ELR (cell line): Measurements from ENCODE around the gene RHEX.
A peak's percentile ranks its signal among the peaks of the same experiment; 100 is the strongest.
"Not testable (repeated sequence)": the region's sequence is repeated elsewhere in the genome, so short reads cannot be mapped to it uniquely, and the experiment has no call there.

Source experiments
- DNase-seq: peaks from one replicate; pipeline ENCODE4 v3.0.0-alpha.2; 2015; ENCODE audit warnings: low read depth

Gene RHEX

GRCh38 chr1:206030191-206030590 lies 22.8 kb upstream of the RHEX start:
- no peak for DNase-seq

DNA sequence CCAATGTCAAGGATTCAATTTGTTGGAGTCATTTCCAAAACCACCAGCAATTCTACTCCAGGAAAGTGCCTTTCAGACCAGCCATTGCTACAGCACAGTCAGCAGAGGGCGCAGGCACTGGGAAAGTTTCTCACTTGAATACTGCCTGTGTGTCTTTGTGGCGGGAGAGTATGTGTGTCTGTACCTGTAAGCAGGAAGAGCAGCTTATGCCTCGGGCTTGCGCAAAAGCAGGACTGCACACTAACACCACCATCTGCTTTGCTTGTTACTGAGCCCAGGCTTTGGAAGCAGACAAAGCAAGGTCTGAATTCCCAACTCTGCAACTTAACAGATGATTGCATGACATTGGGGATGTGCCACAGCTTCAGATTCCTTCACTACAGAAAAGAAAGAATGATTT lies 22.3 kb upstream of the RHEX start:
- peak; percentile 76 for DNase-seq

DNA sequence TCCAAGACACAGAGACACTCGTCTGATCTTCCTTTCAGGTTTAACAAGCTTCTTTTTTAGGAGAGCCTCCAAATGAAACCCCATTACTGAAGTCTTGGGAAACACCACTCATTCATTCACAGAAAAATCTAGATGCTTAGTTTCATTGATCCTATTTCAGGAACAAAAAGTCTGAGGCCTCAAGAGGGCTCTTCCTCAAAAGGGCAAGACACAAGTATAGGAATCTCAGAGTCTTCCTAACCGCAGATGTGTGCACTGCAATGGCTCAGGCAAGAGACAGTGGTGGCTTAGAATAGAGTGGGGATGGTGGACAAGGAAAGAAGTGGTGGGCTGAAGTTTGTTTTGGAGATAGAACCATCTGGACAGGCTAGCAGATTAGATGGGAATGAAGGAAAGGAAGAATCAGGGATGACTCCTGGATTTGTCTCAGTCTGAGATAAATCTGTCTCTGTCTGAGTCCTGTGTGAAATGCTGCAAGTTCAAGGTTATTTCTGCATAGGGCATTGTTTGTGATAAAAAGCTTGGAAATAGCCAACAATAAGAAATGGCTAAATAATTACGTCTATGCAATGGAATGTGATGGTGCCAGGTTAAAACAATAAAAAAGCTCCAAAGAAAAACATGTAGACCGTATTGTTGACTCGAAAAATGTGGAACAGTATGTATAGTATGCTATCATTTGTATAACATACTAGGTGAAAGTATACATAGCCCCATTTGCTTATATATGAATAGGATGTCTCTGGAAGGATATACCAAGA lies 20.4 kb upstream of the RHEX start:
- no peak for DNase-seq

DNA sequence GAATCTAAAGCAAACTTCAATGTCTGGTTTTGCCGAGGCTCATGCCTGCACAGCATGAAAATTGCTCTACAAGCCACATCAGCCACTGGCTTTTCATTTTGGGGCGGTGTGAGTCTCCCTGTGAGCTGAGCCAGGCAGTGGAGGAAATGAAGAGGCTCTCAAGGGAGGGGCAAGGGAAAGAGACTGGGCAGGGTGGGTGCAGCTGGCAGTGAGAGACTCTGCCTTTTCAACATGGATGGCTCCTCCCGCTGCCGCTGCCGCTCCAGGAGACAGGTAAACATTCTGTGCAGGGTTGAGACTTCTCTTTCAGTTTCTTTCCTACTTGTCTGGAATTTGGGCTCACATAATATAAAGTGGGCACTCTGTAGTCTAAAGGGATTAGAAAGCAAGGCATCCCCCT lies 17.9 kb upstream of the RHEX start:
- no peak for DNase-seq

DNA sequence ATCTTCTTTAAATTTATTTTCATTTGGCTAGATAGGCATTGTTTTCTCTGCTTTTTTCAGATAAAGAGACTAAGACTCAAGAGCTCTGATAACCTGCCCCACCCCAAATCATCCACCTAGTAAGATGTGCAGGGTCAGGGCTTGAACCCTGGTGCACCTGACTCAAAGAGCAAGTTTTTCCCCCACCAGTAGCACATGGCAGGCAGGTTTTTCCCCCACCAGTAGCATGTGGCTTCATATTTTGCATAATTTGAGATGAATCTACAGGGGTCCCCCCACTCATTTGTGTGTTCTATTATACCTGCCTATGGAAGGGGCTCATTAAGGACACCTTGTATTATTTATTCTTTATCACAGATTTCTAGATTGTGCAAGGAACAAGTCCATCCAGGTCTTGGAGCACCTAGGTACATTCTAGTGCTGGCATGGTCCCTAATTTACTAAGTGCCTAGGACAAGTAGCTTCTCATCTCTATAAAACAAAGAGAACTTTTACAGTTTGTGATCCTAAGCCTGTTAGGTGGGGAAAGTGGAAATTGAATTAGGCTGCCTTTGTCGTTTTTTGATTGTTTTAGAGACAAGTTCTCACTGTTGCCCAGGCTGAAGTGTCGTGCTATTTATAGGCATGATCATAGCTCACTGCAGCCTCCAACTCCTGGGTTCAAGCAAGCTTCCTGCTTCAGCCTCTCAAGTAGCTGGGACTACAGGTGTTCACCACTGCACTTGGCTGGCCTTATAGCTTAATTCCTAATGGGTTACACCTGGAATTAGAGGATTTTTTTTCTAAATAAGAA lies 16.1 kb upstream of the RHEX start:
- DNase-seq: no peak

DNA sequence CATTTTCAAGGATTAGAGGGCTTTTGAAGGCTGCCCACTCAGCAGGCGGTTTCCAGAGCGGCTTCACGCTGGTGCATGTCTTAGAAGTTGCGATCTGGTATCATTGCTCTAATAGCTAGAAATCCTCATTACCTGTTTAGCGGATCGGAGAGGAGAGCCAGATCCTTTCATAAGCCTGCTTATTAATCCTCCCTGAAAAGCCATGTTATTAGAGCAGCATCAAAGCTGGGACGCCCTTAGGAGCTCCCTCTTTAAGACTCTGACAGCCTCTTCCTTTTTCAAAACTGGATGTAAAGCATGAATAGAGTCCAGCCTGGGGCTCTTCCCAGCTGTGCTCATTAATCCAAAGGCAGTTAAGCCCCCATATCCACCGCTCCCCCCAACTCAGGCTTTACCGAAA lies 15.4 kb upstream of the RHEX start:
- DNase-seq: no peak

- DNase-seq: no peak
Observed at GRCh38 chr1:206039046-206039973, 13.7 kb upstream of the RHEX start.

DNA sequence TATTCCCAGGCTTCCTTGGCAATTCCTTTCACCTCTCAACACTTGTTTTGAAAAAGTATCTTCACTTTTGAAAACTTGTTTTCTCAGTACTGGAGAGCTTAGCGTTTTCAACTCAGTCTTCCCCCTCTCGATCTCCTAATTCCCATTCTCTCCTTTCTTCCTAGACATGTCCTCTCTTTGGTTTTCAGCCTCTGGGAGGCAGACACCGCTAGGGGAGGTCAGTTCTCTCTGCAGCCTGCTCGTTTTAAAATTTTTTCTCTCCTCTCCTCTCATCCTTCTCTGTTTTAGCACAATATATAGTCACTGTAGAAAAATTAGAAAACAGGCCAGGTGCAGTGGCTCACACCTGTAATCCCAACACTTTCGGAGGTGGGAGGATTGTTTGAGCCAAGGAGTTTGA lies 12.6 kb upstream of the RHEX start:
- no peak for DNase-seq

DNA sequence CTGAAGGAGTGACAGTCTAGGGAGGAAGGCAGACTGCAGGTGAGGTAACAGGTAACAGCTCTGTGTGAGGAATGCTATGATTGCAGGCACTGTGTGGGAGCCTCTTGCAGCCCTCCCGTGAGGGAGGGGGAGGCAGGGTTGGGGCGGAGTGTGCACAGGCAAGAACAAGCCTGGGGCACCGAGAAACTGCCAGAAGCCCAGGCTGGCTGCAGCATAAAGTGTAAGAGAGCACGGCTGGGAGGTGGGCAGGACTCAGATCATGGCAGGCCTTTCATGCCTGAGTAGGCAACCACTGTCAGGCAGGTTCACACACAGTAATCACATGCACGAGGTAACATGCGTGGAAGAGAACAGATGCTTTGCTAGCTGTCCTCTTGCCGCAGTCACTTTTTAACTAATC lies 11.3 kb upstream of the RHEX start:
- DNase-seq: no peak

GRCh38 chr1:206047271-206047670 lies 5.7 kb upstream of the RHEX start:
- no peak for DNase-seq

DNA sequence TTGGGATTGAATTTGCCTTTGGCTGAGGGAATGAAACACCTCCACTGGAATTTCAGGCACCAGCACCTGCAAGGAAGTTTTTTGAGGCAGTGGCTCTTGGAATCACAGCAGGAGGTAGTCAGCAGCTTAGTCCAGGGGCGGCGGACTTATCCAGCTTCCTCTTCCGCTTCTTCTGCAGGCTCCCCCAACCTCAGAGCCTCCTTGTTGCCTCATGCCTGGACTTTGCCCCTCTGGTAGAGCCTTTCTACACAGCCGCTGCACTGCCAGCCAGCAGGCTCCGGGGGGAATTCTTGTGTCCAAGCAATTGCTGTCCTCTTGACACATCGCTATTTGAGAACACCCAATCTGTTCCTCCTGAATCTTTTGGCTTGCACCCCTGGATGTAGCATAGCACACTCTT lies 4.4 kb upstream of the RHEX start:
- DNase-seq: no peak

GRCh38 chr1:206049293-206049692 lies 3.7 kb upstream of the RHEX start:
- no peak for DNase-seq

DNA sequence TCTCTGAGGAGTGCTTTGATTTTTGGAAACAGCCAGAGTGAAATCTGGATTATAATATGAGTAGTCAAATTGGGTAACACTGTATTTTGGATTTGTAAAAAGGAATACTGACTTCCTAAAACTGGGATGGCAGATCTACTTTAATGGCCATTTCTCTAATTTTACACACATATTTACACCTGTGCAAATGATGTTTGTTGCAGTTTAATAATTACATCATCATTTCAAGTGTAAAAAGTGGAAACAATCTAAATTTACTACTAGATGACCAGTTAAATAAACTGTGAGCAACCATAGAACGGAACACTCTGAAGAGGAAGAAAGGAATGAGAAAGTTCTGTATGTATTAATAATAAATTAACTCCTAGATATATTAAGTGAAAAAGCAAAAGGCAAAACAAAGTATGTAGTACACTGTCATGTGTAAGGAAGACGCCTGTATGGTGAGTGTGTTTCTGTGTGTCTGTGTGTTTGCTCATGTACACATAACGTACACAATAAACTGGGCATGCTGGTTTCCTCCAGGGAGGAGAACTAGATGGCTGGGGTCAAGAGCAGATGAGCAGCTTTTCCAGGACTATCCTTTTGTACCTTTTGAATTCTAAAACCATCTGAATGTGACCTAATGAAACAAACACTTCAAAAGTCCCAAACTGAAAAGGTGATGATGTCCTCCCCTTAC lies 2.9 kb upstream of the RHEX start:
- DNase-seq: no peak

GRCh38 chr1:206050655-206051235 lies 2.2 kb upstream of the RHEX start:
- DNase-seq: no peak

GRCh38 chr1:206052231-206052865 lies 625 bp upstream of the RHEX start:
- not testable (repeated sequence) for DNase-seq

DNA sequence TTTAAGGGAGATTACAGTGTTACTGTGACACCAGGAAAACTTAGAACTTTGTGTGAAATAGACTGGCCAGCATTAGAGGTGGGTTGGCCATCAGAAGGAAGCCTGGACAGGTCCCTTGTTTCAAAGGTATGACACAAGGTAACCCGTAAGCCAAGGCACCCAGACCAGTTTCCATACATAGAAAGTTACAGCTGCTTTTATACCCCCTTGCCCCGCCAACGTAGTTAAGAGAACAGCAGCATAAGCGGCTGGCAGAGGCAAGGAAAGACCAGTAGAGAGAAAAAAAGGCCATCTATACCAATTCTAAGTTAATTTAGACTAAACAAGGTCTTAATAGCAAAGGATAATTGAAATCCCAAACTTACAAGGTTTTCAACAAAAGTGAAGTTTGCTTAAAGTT lies 643 bp downstream of the RHEX start:
- DNase-seq: not testable (repeated sequence)

GRCh38 chr1:206055069-206055625 lies 2.2 kb downstream of the RHEX start:
- DNase-seq: not testable (repeated sequence)

DNA sequence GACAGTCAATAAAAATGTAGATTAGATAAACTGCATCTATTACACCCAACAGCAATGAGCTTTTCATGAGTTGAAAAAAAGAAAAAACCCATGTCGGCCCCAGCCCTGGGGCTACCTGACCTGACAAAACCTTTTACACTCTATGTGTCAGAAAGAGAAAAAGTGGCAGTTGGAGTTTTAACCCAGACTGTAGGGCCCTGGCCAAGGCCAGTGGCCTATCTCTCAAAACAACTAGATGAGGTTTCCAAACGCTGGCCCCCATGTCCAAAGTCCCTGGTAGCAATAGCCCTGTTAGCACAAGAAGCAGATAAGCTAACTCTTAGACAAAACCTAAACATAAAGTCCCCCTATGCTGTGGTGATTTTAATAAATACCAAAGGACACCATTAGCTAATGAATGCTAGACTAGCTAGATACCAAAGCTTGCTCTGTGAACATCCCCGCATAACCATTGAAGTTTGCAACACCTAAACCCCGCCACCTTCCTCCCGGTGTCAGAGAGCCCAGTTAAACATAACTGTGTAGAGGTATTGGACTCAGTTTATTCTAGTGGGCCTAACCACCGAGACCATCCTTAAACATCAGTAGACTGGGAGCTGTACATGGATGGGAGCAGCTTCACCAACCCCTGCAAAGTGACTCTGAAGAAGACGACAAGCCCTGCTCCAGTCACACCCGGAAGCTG lies 2.8 kb downstream of the RHEX start:
- not testable (repeated sequence) for DNase-seq

- DNase-seq: not testable (repeated sequence)
Observed at GRCh38 chr1:206058289-206058926, 5.4 kb downstream of the RHEX start.

GRCh38 chr1:206058927-206059292 lies 5.9 kb downstream of the RHEX start:
- no peak for DNase-seq
